ENCODE results near the gene CFAP299. TPM values are rescaled to one million over a fixed set of nuclear protein-coding genes. Genes with fewer than 3 reads are reported as not detected.
"Not testable (repeated sequence)": the region's sequence is repeated elsewhere in the genome, so short reads cannot be mapped to it uniquely, and the experiment has no call there.

The CFAP299 gene
- total and polyA plus RNA-seq, 4 donors = 3.0 to 9.0 (median 4.6) TPM

GRCh38 chr4:80619070-80619674, 283.6 kb downstream of the CFAP299 start:
- no peaks in the 10 kb centered on the region for H3K4me1 ChIP-seq (ENCODE audit: control insufficient read depth, insufficient read depth, low read length)
- H3K27me3 ChIP-seq (ENCODE audit: control insufficient read depth, insufficient read depth, low read length) = no peaks in the 10 kb centered on the region
- no peaks in the 10 kb centered on the region for H3K36me3 ChIP-seq (ENCODE audit: control insufficient read depth, insufficient read depth, low read length)
- H3K4me3 ChIP-seq (ENCODE audit: low read depth, low read length) = no peak overlapping the region
- H3K9me3 ChIP-seq (ENCODE audit: control insufficient read depth, insufficient read depth, low read length) = no peaks in the 10 kb centered on the region
- no peak for DNase-seq (ENCODE audit: low read depth in 4 of 6, low spot score in 6 of 6)
- WGBS (ENCODE audit: insufficient coverage) = no CpG with 5 or more reads among the region's 1 CpG
- no peak overlapping the region for H3K27ac ChIP-seq (ENCODE audit: low read depth, low read length)

GRCh38 chr4:80631861-80632260, 296.3 kb downstream of the CFAP299 start:
- H3K4me3 ChIP-seq (ENCODE audit: low read depth, low read length) = no peak overlapping the region
- no peaks in the 10 kb centered on the region for H3K36me3 ChIP-seq (ENCODE audit: control insufficient read depth, insufficient read depth, low read length)
- no peaks in the 10 kb centered on the region for H3K27me3 ChIP-seq (ENCODE audit: control insufficient read depth, insufficient read depth, low read length)
- no CpG with 5 or more reads among the region's 1 CpG for WGBS (ENCODE audit: insufficient coverage)
- DNase-seq (ENCODE audit: low read depth in 4 of 6, low spot score in 6 of 6) = no peak
- no peaks in the 10 kb centered on the region for H3K4me1 ChIP-seq (ENCODE audit: control insufficient read depth, insufficient read depth, low read length)
- H3K9me3 ChIP-seq (ENCODE audit: control insufficient read depth, insufficient read depth, low read length) = peaks cover 3% of the 10 kb centered on the region
- H3K27ac ChIP-seq (ENCODE audit: low read depth, low read length) = no peak overlapping the region

- no peak for DNase-seq (ENCODE audit: low read depth in 4 of 6, low spot score in 6 of 6)
- Histone ChIP-seq H3K27me3 (ENCODE audit: control insufficient read depth, insufficient read depth, low read length) (no peaks in the 10 kb centered on the region), H3K4me3 (ENCODE audit: low read depth, low read length) (no peak overlapping the region), H3K9me3 (ENCODE audit: control insufficient read depth, insufficient read depth, low read length) (no peaks in the 10 kb centered on the region), H3K36me3 (ENCODE audit: control insufficient read depth, insufficient read depth, low read length) (no peaks in the 10 kb centered on the region), H3K4me1 (ENCODE audit: control insufficient read depth, insufficient read depth, low read length) (no peaks in the 10 kb centered on the region), H3K27ac (ENCODE audit: low read depth, low read length) (no peak overlapping the region)
- WGBS (ENCODE audit: insufficient coverage) = no CpG with 5 or more reads among the region's 2 CpGs
Observed at GRCh38 chr4:80637190-80637589, 301.7 kb downstream of the CFAP299 start.

- Histone ChIP-seq H3K36me3 (ENCODE audit: control insufficient read depth, insufficient read depth, low read length) (no peaks in the 10 kb centered on the region), H3K9me3 (ENCODE audit: control insufficient read depth, insufficient read depth, low read length) (no peaks in the 10 kb centered on the region), H3K4me3 (ENCODE audit: low read depth, low read length) (no peak overlapping the region), H3K4me1 (ENCODE audit: control insufficient read depth, insufficient read depth, low read length) (no peaks in the 10 kb centered on the region), H3K27me3 (ENCODE audit: control insufficient read depth, insufficient read depth, low read length) (no peaks in the 10 kb centered on the region), H3K27ac (ENCODE audit: low read depth, low read length) (no peak overlapping the region)
- DNase-seq (ENCODE audit: low read depth in 4 of 6, low spot score in 6 of 6) = no peak
- no CpG with 5 or more reads among the region's 2 CpGs for WGBS (ENCODE audit: insufficient coverage)
Observed at GRCh38 chr4:80646061-80646460, 310.5 kb downstream of the CFAP299 start.

- Histone ChIP-seq H3K4me1 (ENCODE audit: control insufficient read depth, insufficient read depth, low read length) (no peaks in the 10 kb centered on the region), H3K36me3 (ENCODE audit: control insufficient read depth, insufficient read depth, low read length) (no peaks in the 10 kb centered on the region), H3K9me3 (ENCODE audit: control insufficient read depth, insufficient read depth, low read length) (no peaks in the 10 kb centered on the region), H3K4me3 (ENCODE audit: low read depth, low read length) (no peak overlapping the region), H3K27ac (ENCODE audit: low read depth, low read length) (no peak overlapping the region), H3K27me3 (ENCODE audit: control insufficient read depth, insufficient read depth, low read length) (no peaks in the 10 kb centered on the region)
- WGBS (ENCODE audit: insufficient coverage) = no CpG with 5 or more reads among the region's 2 CpGs
- DNase-seq (ENCODE audit: low read depth in 4 of 6, low spot score in 6 of 6) = peak in 2 of 6 donors; percentile 48 to 77
Observed at GRCh38 chr4:80655662-80656061, 320.1 kb downstream of the CFAP299 start.

GRCh38 chr4:80670118-80670517, 334.6 kb downstream of the CFAP299 start:
- H3K9me3 ChIP-seq (ENCODE audit: control insufficient read depth, insufficient read depth, low read length); H3K27ac ChIP-seq (ENCODE audit: low read depth, low read length); DNase-seq (ENCODE audit: low read depth in 4 of 6, low spot score in 6 of 6); H3K4me1 ChIP-seq (ENCODE audit: control insufficient read depth, insufficient read depth, low read length); H3K36me3 ChIP-seq (ENCODE audit: control insufficient read depth, insufficient read depth, low read length); H3K27me3 ChIP-seq (ENCODE audit: control insufficient read depth, insufficient read depth, low read length); H3K4me3 ChIP-seq (ENCODE audit: low read depth, low read length): not testable (repeated sequence)
- no CpG with 5 or more reads among the region's 3 CpGs for WGBS (ENCODE audit: insufficient coverage)

- Histone ChIP-seq H3K27me3 (ENCODE audit: control insufficient read depth, insufficient read depth, low read length) (no peaks in the 10 kb centered on the region), H3K36me3 (ENCODE audit: control insufficient read depth, insufficient read depth, low read length) (no peaks in the 10 kb centered on the region), H3K4me1 (ENCODE audit: control insufficient read depth, insufficient read depth, low read length) (no peaks in the 10 kb centered on the region), H3K27ac (ENCODE audit: low read depth, low read length) (no peak overlapping the region), H3K9me3 (ENCODE audit: control insufficient read depth, insufficient read depth, low read length) (no peaks in the 10 kb centered on the region), H3K4me3 (ENCODE audit: low read depth, low read length) (no peak overlapping the region)
- DNase-seq (ENCODE audit: low read depth in 4 of 6, low spot score in 6 of 6) = no peak
Observed at GRCh38 chr4:80678413-80678812, 342.9 kb downstream of the CFAP299 start.

GRCh38 chr4:80680934-80681333, 345.4 kb downstream of the CFAP299 start:
- no peak overlapping the region for H3K4me3 ChIP-seq (ENCODE audit: low read depth, low read length)
- no peak for DNase-seq (ENCODE audit: low read depth in 4 of 6, low spot score in 6 of 6)

GRCh38 chr4:80685214-80685613, 349.7 kb downstream of the CFAP299 start:
- Histone ChIP-seq H3K27ac (ENCODE audit: low read depth, low read length) (no peak overlapping the region), H3K4me1 (ENCODE audit: control insufficient read depth, insufficient read depth, low read length) (no peaks in the 10 kb centered on the region), H3K36me3 (ENCODE audit: control insufficient read depth, insufficient read depth, low read length) (no peaks in the 10 kb centered on the region), H3K4me3 (ENCODE audit: low read depth, low read length) (no peak overlapping the region), H3K27me3 (ENCODE audit: control insufficient read depth, insufficient read depth, low read length) (no peaks in the 10 kb centered on the region), H3K9me3 (ENCODE audit: control insufficient read depth, insufficient read depth, low read length) (no peaks in the 10 kb centered on the region)
- DNase-seq (ENCODE audit: low read depth in 4 of 6, low spot score in 6 of 6) = no peak

More at GRCh38 chr4:80680934-80681333, 345.4 kb downstream of the CFAP299 start:
- Histone ChIP-seq H3K4me1 (ENCODE audit: control insufficient read depth, insufficient read depth, low read length) (no peaks in the 10 kb centered on the region), H3K9me3 (ENCODE audit: control insufficient read depth, insufficient read depth, low read length) (no peaks in the 10 kb centered on the region), H3K27ac (ENCODE audit: low read depth, low read length) (no peak overlapping the region), H3K36me3 (ENCODE audit: control insufficient read depth, insufficient read depth, low read length) (no peaks in the 10 kb centered on the region), H3K27me3 (ENCODE audit: control insufficient read depth, insufficient read depth, low read length) (no peaks in the 10 kb centered on the region)

- H3K4me1 ChIP-seq (ENCODE audit: control insufficient read depth, insufficient read depth, low read length); H3K36me3 ChIP-seq (ENCODE audit: control insufficient read depth, insufficient read depth, low read length); H3K4me3 ChIP-seq (ENCODE audit: low read depth, low read length); H3K27me3 ChIP-seq (ENCODE audit: control insufficient read depth, insufficient read depth, low read length); DNase-seq (ENCODE audit: low read depth in 4 of 6, low spot score in 6 of 6); H3K27ac ChIP-seq (ENCODE audit: low read depth, low read length); H3K9me3 ChIP-seq (ENCODE audit: control insufficient read depth, insufficient read depth, low read length): not testable (repeated sequence)
- 80% methylated on average over 1 of the region's 23 CpGs for WGBS (ENCODE audit: insufficient coverage)
Observed at GRCh38 chr4:80687736-80688135, 352.2 kb downstream of the CFAP299 start.
